GF-D8 (cell line): ENCODE measurements around the gene C3.
"Not testable (repeated sequence)": the region's sequence is repeated elsewhere in the genome, so short reads cannot be mapped to it uniquely, and the experiment has no call there.

ENCODE experiments used
- DNase-seq: peaks from one replicate; lab custom pipeline; 2025; lab: John Stamatoyannopoulos, UW

Gene C3

GRCh38 chr19:6662702-6663101 is 57.7 kb downstream of the C3 start:
- DNase-seq, result no peak

DNA sequence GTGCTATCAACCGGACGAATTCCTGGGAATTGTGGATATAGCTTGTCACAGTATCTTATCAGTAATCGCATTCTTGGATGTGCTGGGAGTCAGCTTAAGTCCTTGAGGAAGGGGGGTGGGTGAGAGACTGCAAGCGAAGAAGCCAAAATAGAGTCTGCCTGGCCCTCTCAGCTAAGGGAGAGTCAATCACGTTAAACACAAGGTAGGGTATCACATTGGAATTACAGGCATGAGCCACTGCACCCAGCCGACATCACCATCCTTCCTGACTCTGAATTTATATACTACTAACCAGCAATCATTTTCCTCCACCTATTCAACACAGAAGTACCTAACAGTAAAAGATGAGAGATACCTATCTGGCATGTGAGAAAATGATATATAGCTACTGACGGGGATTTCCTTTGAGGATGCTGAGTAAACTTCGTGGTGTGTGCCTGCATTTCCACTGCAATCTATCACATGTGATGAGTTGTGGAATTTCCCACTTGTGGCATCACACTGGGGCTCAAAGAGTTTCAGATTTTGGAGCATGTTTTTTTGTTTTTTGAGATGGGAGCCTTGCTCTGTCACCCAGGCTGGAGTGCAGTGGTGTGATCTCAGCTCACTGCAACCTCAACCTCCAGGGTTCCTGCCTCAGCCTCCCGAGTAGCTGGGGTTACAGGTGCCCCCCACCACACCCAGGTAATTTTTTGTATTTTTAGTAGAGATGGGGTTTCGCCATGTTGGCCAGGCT is 58.8 kb downstream of the C3 start:
- not testable (repeated sequence) for DNase-seq

- DNase-seq, result no peak
Measured at GRCh38 chr19:6660930-6661329, 59.5 kb downstream of the C3 start.

GRCh38 chr19:6656390-6656789 is 64.1 kb downstream of the C3 start:
- DNase-seq, result not testable (repeated sequence)

- DNase-seq, result no peak
Measured at GRCh38 chr19:6654347-6655310, 65.8 kb downstream of the C3 start.

DNA sequence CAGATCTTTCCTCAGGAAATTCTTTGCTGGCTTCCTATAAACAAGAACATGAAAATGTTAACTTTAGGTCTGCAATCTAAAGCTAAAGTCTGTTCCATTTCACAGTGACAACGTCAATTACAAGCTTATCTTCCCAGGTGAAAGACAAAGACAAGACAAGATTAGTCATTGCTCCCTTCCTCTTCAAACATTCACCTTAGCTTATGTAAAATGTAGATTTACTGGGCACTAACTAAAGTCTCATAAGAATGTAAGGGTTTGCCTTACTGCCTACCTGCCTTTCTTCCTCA is 67.7 kb downstream of the C3 start:
- no peak for DNase-seq

- no peak for DNase-seq
Measured at GRCh38 chr19:6651965-6652804, 68.3 kb downstream of the C3 start.

GRCh38 chr19:6649185-6649584 is 71.3 kb downstream of the C3 start:
- DNase-seq, result no peak

- DNase-seq, result no peak
Measured at GRCh38 chr19:6648141-6648715, 72.2 kb downstream of the C3 start.

DNA sequence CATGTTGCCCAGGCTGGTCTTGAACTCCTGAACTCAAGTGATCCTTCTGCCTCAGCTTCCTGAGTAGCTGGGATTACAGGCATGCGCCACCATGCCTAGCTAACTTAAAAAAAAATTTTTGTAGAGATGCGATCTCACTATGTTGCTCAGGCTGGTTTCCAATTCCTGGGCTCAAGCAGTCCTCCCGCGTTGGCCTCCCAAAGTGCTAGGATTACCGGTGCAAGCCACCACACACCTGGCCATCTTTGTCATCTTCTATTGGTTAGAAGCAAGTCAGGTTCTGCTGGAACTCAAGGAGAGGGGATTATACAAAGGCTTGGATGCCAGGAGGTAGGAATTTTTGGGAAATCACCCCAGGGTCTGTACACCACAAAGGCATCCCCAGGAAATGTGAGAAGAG is 75.7 kb downstream of the C3 start:
- no peak for DNase-seq

DNA sequence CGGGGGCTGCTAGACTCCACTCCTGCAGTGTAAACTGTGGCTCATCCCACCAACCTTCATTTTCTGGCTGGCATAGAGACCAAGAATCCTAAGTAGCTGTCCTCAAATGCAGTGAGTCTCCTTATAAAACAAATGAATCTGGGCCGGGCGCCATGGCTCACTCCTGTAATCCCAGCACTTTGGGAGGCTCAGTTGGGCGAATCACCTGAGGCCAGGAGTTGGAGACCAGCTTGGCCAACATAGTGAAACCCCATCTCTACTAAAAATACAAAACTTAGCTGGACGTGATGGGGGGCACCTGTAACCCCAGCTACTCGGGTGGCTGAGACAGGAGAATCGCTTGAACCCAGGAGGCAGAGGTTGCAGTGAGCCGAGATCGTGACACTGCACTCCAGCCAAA is 80.1 kb downstream of the C3 start:
- not testable (repeated sequence) for DNase-seq

DNA sequence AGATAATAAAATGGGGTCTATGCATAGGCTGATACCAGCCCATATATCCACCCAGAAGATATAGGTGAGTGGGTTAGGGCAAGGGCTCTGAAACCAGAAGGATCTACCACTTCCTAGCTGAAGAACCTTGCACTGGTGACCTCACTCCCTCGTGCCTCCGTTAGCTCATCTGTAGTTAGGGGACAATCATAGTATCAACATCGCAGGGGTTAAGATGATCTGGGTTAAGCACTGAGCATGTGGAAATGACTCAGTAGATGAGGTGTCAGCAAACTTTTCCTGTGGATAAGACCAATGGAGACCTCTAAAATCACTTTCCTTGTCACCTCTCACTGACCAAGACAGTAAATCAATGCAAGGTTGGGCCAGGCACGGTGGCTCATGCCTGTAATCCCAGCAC is 81.0 kb downstream of the C3 start:
- DNase-seq, result no peak

- DNase-seq, result not testable (repeated sequence)
Measured at GRCh38 chr19:6633456-6633813, 87.0 kb downstream of the C3 start.

GRCh38 chr19:6632747-6633455 is 87.5 kb downstream of the C3 start:
- DNase-seq, result peak; percentile 22

DNA sequence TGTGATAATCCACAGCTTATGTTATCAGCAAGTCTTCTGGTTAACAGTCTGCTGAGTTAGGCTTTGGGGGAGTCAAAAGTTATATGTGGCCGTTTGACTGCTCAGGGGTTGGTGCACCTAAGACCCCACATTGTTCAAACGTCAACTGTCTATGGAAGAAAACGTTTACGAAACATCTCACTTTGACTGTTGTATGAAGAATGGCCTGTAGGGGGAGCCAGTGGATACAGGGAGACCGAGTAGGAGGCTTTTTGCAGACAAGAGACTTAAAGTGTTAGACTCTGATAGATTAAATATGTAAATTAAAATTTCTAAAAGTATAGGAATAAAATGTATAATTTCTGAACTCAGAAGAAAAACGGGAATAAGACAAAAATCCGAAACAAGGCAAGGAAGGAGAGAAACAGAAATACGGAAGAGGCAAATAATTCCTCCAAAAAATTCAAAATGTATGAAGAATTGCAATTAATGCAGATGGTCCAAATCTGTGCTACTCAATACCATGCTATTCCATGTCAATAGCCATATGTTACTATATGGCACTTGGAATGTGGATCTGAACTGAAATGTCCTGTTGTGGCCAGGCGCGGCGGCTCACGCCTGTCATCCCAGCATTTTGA is 88.3 kb downstream of the C3 start:
- peak; percentile 43 for DNase-seq
